Effector memory CD8-positive, alpha-beta T cell (primary cell): Measurements from ENCODE around the gene RAPGEF1.
A peak's percentile ranks its signal among the peaks of the same experiment; 100 is the strongest.

Experiments
- ATAC-seq: fragments of 150-1000 bp; cut with Tn5 transposase; replicated peaks from 2 replicates; pipeline ENCODE4 v1.10.0; 2021; ENCODE audit warnings: mild to moderate bottlenecking, moderate library complexity
- DNase-seq, 3 experiments: peaks; one replicate each; pipeline ENCODE4 v3.0.0; 2021
- H3K27ac Mint-ChIP-seq, 2 donors: one replicate each; pipeline ENCODE4 v1.8.0; 2022; ENCODE audit warnings: mild to moderate bottlenecking in 2 of 2, mixed read lengths in 2 of 2, moderate library complexity in 2 of 2
- H3K27me3 Mint-ChIP-seq, 2 donors: one replicate each; pipeline ENCODE4 v1.8.0; 2022; ENCODE audit warnings: mixed read lengths in 2 of 2
- H3K36me3 Mint-ChIP-seq: one replicate; pipeline ENCODE4 v1.8.0; 2022; ENCODE audit warnings: mild to moderate bottlenecking, moderate library complexity, mixed read lengths; ENCODE audit not compliant: insufficient read depth
- H3K4me1 Mint-ChIP-seq, 2 donors: one replicate each; pipeline ENCODE4 v1.8.0; 2022; ENCODE audit warnings: low read depth in 2 of 2, mixed read lengths in 2 of 2
- H3K4me3 Mint-ChIP-seq, 2 donors: one replicate each; pipeline ENCODE4 v1.8.0; 2022; ENCODE audit warnings: mild to moderate bottlenecking in 2 of 2, mixed read lengths in 2 of 2, moderate library complexity in 2 of 2
- H3K9me3 Mint-ChIP-seq, 2 donors: one replicate each; pipeline ENCODE4 v1.8.0; 2022; ENCODE audit warnings: mixed read lengths in 2 of 2

The RAPGEF1 gene

DNA sequence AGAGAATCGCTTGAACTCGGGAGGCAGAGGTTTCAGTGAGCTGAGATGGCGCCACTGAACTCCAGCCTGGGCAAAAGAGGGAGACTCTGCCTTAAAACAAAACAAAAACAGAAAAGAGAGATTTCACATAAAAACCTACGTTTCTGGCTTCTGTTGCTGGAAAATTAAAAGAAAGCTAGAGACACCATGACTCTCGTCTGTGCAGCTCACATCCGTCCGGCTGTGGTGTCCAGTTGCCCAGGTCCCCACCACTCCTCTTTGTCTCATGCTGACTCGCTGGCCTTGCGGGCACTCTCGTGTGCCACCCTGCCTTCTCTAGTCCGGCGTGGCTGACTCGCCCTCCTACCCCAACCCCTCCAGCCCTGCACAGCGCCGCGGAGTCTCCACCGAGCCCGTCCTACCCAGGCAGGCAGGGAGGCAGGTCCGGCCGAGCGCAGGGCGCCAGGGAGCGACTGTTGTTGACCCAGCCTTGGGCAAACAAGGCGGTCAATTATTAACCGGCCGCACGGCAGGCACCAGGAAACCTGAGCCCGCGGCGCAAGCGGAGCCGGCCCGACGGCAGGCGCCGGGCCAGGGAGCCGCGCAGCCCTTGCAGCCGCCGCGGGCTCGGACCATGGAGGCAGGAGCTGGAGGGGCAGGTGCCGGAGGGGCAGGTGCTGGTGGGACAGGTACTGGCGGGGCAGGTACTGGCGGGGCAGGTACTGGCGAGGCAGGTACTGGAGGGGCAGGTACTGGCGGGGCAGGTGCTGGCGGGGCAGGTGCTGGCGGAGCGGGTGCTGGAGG, 194.7 kb downstream of the RAPGEF1 start, which contains the start of gene PRRT1B:
TSS of gene PRRT1B (plus strand) at position 521 of the 783 bp plus-strand sequence. CDS start at position 614, 93 bp downstream.
- H3K36me3 Mint-ChIP-seq, result peaks cover 3% of the 10 kb centered on the region
- peak within 1 kb of the TSS in 1 of 2 donors; percentile 24 for H3K27ac Mint-ChIP-seq
- peak within 1 kb of the TSS; percentile 52 to 72 for H3K4me3 Mint-ChIP-seq
- peaks cover 39 to 43% of the 10 kb centered on the region in 2 donors for H3K27me3 Mint-ChIP-seq
- no peak for ATAC-seq
- peaks cover 15 to 19% of the 10 kb centered on the region in 2 donors for H3K4me1 Mint-ChIP-seq
- H3K9me3 Mint-ChIP-seq, result peaks cover 0 to 2% of the 10 kb centered on the region in 2 donors
- no peak for DNase-seq

DNA sequence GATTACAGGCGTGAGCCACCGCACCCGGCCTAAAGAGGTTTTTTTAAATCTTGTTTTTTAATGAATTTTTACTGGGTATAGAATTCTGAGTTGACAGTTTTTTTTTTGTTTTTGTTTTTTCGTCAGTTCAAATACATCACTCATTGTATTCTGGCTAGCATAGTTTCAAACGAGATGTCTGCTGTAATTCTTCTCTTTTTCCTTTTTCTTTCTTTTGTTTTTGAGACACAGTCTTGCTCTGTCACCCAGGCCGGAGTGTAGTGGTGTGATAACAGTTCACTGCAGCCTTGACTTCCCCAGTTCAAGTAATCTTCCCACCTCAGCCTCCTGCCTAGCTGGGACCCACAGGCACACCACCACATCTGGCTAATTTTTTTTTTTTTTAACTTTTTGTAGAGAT, 196.7 kb downstream of the RAPGEF1 start:
- Mint-ChIP-seq H3K27ac (no peak overlapping the region), H3K4me1 (peaks cover 17 to 25% of the 10 kb centered on the region in 2 donors), H3K9me3 (peaks cover 0 to 2% of the 10 kb centered on the region in 2 donors), H3K36me3 (peaks cover 2% of the 10 kb centered on the region), H3K27me3 (peaks cover 18 to 23% of the 10 kb centered on the region in 2 donors), H3K4me3 (no peak overlapping the region)
- ATAC-seq (no peak), DNase-seq (no peak)

DNA sequence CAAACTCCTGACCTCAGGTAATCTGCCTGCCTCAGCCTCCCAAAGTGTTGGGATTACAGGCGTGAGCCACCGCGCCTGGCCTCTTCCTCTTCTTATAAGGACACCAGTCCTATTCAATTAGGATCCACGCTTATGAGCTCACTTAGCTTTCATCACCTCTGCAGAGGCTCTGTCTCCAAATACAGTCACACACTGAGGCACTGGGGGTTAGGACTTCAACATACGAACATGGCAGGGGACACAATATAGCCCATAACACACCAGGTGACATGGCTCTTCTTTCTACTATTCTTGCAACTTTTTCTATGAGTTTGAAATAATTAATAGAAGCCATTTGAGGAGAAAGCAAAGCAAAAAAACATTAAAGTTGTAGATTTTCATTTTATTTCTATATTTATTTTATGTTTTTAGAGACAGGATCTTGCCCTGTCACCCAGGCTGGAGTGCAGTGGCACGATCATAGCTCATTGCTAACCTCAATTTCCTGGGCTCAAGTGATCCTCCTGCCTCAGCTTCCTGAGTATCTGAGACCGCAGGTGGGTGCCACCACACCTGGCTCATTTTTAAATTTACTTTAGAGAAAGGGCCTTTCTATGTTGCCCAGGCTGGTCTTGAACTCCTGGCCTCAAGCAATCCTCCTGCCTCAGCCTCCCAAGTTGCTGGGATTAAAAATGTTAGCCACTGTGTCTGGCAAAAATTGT, 200.5 kb downstream of the RAPGEF1 start:
- Mint-ChIP-seq H3K9me3 (peaks cover 0 to 2% of the 10 kb centered on the region in 2 donors), H3K4me1 (peaks cover 14 to 15% of the 10 kb centered on the region in 2 donors), H3K36me3 (no peaks in the 10 kb centered on the region), H3K27ac (peak overlapping the region in 1 of 2 donors; percentile 77), H3K4me3 (peak overlapping the region; percentile 31 to 59), H3K27me3 (no peaks in the 10 kb centered on the region)
- ATAC-seq (peak; percentile 87), DNase-seq (peak in 2 of 3 experiments; percentile 15 to 22)

DNA sequence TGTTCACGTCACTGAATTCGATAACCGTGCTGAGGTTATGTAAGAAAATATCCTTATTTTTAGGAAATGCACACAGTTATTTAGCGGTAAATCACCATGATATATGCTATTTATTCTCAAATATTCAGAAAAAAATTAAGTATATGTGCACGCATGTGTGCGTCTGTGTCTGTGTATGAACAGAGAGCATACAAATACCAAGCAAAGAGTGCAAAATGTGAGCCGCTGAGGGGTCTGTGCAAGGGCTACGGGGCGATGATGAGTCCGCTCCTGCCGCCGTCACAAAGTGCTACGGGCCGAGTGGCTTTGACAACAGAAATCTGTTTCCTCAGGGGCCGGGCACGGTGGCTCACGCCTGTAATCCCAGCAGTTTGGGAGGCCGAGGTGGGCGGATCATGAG, 201.9 kb downstream of the RAPGEF1 start:
- H3K4me1 Mint-ChIP-seq, result peaks cover 16 to 17% of the 10 kb centered on the region in 2 donors

DNA sequence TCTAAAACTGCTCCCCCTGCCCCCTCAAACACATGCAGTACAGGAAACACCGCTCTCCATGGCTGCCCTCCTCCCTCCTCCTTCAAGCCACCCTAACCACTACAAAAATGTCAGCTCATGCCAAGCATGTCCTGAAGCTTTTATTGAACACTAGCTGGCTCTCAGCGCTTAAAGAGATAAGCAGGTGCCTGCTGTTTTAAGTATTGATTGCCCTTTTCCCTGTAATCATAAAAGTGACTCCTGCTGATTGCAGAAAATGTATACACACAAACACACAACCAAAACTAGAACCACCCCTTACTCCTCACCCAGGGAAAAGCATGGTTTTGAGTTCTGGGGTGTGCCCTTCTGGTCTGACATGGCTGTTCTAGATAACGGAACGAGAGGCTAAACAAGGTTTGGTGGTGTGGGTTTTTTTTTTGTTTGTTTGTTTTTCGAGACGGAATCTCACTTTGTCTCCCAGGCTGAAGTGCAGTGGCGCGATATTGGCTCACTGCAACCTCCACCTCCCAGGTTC, 205.1 kb downstream of the RAPGEF1 start:
- Mint-ChIP-seq H3K4me3 (peak overlapping the region in 1 of 2 donors; percentile 33), H3K4me1 (peaks cover 12 to 18% of the 10 kb centered on the region in 2 donors), H3K27me3 (no peaks in the 10 kb centered on the region), H3K36me3 (no peaks in the 10 kb centered on the region), H3K9me3 (no peaks in the 10 kb centered on the region), H3K27ac (peak overlapping the region in 1 of 2 donors; percentile 63)
- DNase-seq (no peak), ATAC-seq (peak; percentile 26)

More for the DNA sequence above, 201.9 kb downstream of the RAPGEF1 start:
- H3K36me3 Mint-ChIP-seq, result no peaks in the 10 kb centered on the region
- H3K27me3 Mint-ChIP-seq, result no peaks in the 10 kb centered on the region
- H3K9me3 Mint-ChIP-seq, result no peaks in the 10 kb centered on the region
- no peak for DNase-seq
- no peak for ATAC-seq
- no peak overlapping the region for H3K27ac Mint-ChIP-seq
- no peak overlapping the region for H3K4me3 Mint-ChIP-seq

GRCh38 chr9:131530920-131531832, 208.7 kb downstream of the RAPGEF1 start, which contains the start of gene UCK1:
Gene UCK1, minus strand, starts transcription at chr9:131531263. Its CDS starts 89 bp downstream, at chr9:131531174.
- Mint-ChIP-seq H3K27me3 (no peaks in the 10 kb centered on the region), H3K36me3 (peaks cover 20% of the 10 kb centered on the region), H3K27ac (peak within 1 kb of the TSS; percentile 54 to 65), H3K4me1 (peaks cover 6 to 16% of the 10 kb centered on the region in 2 donors), H3K4me3 (peak within 1 kb of the TSS; percentile 65 to 74), H3K9me3 (no peaks in the 10 kb centered on the region)
- ATAC-seq (peak; percentile 97), DNase-seq (peak; percentile 52 to 59 (median 57))

- H3K4me3 Mint-ChIP-seq, result peak overlapping the region; percentile 65 to 74
- H3K9me3 Mint-ChIP-seq, result no peaks in the 10 kb centered on the region
- DNase-seq, result no peak
- peak; percentile 26 for ATAC-seq
- H3K36me3 Mint-ChIP-seq, result peaks cover 25% of the 10 kb centered on the region
- H3K4me1 Mint-ChIP-seq, result peaks cover 6 to 16% of the 10 kb centered on the region in 2 donors
- peak overlapping the region in 1 of 2 donors; percentile 54 for H3K27ac Mint-ChIP-seq
- no peaks in the 10 kb centered on the region for H3K27me3 Mint-ChIP-seq
These were observed 209.3 kb downstream of the RAPGEF1 start for GRCh38 chr9:131530546-131530919.

DNA sequence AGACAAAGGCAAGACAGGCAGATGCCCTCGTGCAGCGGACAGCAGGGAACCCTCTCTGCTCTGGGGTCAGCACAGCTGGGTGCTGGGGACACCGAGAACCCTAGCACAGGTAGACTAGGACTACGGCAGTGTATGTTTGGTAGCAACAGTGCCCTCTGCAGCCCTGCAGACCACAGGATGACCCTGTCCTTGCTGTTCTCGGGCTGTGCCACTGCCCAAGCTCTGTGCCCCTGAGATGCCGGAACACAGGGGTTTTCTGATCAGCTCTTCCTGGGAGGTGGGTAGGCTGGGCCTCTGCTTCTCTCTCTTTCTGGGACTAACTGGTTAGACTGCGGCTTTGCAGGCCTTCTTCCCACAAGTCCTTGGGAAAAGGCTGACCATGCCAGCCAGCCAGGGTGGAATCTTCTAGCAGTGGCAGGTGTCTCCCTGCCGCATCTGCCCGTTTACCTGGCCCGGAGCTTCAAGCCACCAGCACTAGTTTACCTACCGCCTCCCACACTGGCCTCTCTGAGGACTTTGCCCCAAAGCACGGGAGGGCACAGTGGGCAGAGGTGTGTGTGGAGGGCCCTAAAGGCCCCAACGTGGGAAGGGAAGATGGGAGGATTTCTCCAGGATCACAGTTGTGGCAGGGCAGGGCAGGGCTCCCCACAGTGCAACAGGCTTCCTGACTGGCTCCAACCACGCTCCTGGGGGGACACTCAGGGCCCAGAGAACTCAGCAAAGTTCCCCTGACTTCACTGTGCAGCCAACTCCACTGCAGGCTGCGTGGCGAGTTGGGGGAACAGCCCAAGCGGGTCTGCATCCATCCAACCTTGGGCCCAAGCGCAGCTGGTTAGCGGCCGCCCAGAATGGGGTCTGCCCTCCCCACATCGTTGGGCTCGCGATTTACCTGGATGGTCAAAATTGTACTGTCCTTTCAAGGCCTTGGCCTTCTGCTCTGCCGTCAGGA, 210.0 kb downstream of the RAPGEF1 start:
- H3K36me3 Mint-ChIP-seq, result peaks cover 32% of the 10 kb centered on the region
- H3K4me1 Mint-ChIP-seq, result peaks cover 6 to 15% of the 10 kb centered on the region in 2 donors
- H3K27me3 Mint-ChIP-seq, result no peaks in the 10 kb centered on the region
- H3K9me3 Mint-ChIP-seq, result no peaks in the 10 kb centered on the region
- ATAC-seq (no peak), DNase-seq (no peak)
- peak overlapping the region; percentile 65 to 74 for H3K4me3 Mint-ChIP-seq
- H3K27ac Mint-ChIP-seq, result peak overlapping the region; percentile 54 to 65

DNA sequence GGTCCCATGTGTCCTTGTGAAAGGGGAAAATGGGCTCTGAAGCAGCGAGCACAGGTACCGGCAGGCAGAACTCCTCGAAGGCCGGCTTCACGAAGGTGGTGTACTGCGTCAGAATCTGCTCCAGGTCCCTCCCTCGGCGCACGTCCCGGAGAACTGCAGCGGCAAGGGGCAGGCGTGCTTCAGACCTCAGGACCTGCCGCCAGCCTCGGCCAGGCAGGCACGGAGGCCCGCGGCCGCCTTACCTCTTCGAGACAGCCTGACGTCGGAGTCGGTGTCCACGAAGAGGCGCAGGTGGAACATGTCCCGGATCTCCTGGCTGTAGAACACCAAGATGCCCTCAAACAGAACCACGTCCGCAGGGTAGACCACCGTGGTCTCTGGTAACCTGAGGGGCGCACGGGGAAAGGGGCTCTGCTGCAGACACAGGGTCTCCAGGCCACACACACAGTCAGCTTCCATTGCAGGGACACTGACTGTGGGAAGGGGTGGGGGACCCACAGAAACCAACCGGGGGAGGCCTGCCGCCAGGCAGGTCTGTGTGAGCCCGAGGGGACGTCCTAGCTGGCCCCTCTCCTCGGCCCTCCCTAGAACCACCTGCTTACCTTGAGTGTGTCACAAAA, 210.9 kb downstream of the RAPGEF1 start:
- ATAC-seq, result no peak
- no peak for DNase-seq
- H3K27ac Mint-ChIP-seq, result peak overlapping the region in 1 of 2 donors; percentile 68
- H3K4me3 Mint-ChIP-seq, result peak overlapping the region in 1 of 2 donors; percentile 74
- H3K9me3 Mint-ChIP-seq, result no peaks in the 10 kb centered on the region
- no peaks in the 10 kb centered on the region for H3K27me3 Mint-ChIP-seq
- H3K36me3 Mint-ChIP-seq, result peaks cover 39% of the 10 kb centered on the region
- H3K4me1 Mint-ChIP-seq, result peaks cover 0 to 8% of the 10 kb centered on the region in 2 donors

DNA sequence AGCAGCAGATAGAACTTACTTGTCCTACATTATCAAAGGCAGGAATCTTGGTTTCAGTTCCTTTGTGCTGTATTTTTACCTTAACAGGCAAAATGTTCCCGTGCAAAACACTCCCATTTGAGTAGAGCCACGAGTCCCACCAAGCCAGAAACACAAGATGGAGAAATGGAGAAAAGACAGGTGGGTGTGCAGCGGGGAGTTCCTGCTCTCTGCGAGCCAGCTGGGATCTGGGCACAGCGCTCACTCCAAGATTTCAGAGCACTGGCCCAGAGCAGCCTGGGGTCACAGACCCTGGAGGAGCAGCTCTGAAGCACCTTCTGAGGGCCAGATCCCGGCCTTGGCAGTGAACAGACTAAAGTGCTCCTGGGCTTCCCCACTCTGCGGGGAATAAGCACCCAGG, 211.7 kb downstream of the RAPGEF1 start:
- H3K4me1 Mint-ChIP-seq, result peaks cover 0 to 8% of the 10 kb centered on the region in 2 donors
- peaks cover 39% of the 10 kb centered on the region for H3K36me3 Mint-ChIP-seq
- peak overlapping the region in 1 of 2 donors; percentile 68 for H3K27ac Mint-ChIP-seq
- H3K9me3 Mint-ChIP-seq, result no peaks in the 10 kb centered on the region
- H3K27me3 Mint-ChIP-seq, result no peaks in the 10 kb centered on the region
- peak overlapping the region; percentile 29 to 42 for H3K4me3 Mint-ChIP-seq
- ATAC-seq (no peak), DNase-seq (no peak)
